Hematopoietic multipotent progenitor cell treated with erythropoietin and hydrocortisone succinate and interleukin-3 and kit ligand, for 4 days (in vitro differentiated cells): ENCODE data around the gene LMLN.
A peak's percentile ranks its signal among the peaks of the same experiment; 100 is the strongest.
"Not testable (repeated sequence)": the region's sequence is repeated elsewhere in the genome, so short reads cannot be mapped to it uniquely, and the experiment has no call there.

ENCODE experiments used
- DNase-seq: peaks from one replicate; pipeline ENCODE4 v3.0.0-alpha.2; 2015

The LMLN gene

GRCh38 chr3:198027045-198027798, 67.2 kb downstream of the LMLN start:
- DNase-seq = no peak

- no peak for DNase-seq
Observed at GRCh38 chr3:198027799-198028390, 67.9 kb downstream of the LMLN start.

- DNase-seq = no peak
Observed at GRCh38 chr3:198028718-198029117, 68.7 kb downstream of the LMLN start.

- peak; percentile 36 for DNase-seq
Observed at GRCh38 chr3:198030125-198030524, 70.1 kb downstream of the LMLN start.

- no peak for DNase-seq
Observed at GRCh38 chr3:198030726-198031125, 70.7 kb downstream of the LMLN start.

DNA sequence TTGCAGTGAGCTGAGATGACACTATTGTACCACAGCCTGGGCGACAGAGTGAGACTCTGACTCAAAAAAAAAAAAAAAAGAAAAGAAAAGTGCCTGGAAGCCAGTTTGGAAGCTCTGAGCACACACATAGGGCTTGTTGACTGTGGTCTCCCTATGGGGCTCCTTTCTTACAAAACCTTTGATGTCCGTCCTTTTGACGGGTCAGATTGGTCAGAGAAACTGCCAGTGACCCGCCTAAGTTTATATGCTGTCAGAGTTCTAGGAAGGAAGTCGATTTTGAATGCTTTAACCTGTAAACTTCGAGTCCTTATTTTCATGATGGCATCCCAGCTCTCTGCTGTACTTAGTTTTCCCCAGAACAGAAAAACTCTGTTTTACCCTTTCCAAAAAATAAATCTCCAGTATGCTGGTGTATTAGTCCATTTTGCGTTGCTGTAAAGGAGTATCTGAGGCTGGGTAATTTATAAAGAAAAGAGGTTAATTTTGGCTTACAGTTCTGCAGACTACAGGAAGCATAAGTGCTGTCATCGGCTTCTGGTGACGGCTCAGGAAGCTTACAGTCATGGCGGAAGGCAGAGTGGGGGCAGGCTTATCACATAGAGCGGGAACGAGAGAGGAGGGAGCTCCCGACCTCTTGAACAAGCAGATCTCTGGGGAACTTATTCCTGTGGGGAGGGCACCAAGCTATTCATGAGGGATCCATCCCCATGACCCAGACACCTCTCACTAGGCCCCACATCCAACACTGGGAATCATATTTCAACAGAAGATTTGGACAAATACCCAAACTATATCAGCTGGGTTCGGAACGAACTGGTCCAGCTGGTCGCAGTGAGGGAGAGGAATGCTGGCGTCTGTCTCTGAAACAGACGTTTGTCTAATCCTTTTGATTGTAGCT, 72.3 kb downstream of the LMLN start:
- peak; percentile 46 for DNase-seq

GRCh38 chr3:198043119-198043518, 83.1 kb downstream of the LMLN start:
- DNase-seq = no peak

DNA sequence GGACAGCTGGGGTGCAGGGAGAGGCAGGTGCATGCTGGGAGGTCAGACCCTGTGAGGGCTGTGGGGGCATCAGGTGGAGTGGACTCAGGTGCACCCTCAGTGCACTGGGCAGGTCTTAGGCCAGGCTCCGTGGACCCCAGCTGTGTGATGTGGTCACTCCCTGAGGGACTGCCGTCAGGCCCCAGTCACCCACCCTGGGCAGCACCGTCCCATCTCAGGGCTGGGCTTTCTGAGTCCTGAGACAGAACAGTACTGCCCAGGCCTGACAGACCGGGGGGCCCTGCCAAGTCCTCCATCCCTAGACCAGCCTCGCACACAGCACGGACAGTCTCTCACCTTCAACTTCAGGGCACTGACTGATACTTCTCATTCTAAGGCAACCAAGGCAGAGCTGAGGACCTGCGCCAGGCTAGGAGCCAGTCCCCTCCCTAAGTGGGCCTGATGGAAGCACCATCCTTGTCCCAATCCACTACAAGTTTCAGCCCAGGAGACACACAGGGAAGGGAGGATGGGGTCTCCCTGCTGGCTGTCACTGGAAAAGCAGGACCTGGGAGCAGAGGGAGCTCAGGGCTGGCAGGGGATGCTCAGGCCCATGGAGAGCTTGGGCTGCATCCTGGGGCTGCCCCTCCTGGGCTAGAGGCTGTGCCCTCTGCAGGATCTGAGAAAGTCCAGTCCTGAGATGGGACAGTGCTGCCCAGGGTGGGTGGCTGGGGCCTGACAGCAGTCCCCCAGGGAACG, 86.3 kb downstream of the LMLN start:
- DNase-seq = no peak

DNA sequence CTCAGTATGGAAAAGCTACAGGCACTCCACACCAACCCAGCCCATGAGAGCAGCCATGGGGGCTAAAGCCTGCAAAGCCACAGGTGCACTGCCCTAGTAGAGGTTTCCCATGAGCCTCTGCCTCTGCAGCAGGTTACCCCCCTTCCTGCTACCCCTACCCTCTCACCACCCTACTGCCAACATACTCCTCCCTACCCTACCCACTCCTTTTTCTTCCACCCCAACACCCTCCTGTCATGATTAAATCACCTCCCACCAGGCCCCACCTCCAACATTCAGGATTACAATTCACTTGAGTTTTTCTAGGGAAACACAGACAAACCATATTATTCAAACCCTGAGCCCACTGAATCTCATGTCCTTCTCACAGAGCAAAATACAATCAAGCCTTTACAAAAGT, 88.4 kb downstream of the LMLN start:
- DNase-seq = no peak

DNA sequence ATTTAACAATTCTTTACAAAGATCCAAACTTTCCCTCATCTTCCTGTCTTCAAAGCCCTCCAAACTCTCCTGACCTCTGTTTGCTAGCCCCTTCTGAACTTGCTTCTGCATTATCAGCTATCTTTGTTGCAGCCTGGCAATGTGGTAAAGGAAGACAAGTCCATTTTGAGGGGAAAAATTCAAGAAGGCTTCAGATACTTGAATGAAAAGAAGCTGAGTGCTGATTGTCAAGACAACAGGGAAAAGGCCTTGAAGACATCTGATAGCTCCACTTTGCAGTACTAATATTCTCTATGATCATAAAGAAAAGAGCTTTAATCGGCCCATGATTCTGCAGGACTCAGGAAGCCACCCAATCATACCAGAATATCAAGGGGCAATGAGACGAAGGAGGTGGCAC, 91.8 kb downstream of the LMLN start:
- peak; percentile 57 for DNase-seq

GRCh38 chr3:198053462-198053861, 93.4 kb downstream of the LMLN start:
- not testable (repeated sequence) for DNase-seq

DNA sequence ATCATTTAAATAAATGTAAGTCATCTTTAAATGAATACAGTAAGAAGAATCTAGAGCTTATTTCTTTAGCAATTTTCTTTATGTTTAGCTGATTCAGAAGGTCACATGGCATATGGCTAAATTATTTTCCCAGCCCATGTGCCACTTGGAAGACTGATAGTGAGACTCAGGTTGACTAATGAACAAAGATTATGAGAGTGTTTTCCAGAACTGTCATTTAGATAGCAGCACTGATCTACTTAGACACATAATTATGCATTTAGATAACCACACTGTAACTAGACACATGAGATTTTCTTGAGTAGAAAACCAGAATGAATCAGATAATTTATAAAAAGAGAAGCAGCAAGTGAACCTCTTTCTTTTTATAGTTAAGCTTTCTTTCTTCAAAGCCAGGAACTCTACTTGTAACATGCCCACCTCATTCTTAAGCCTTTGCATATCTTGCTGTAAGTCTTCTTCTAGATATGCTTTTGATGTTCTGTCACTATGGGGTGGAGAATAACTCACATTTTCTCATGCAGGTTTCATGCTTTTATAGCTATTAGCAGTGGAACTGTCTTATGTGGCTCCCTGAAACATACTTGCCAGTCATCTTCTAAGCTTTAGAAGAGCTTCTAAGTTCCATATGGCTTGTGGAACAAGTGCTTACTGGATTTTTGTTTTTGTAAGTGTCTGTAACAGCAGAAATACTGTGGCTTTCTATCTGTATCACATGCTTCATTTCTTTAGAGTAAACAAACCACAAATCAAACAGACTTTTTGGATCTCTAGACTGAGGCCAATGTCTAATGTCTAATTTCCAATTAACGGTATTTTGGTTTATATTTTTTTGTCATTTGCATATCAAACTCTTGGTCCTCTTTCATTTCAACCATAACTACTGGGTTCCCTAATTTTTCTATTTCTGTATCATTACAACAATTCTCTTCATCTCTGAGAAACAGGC, 101.4 kb downstream of the LMLN start:
- peak; percentile 13 for DNase-seq

DNA sequence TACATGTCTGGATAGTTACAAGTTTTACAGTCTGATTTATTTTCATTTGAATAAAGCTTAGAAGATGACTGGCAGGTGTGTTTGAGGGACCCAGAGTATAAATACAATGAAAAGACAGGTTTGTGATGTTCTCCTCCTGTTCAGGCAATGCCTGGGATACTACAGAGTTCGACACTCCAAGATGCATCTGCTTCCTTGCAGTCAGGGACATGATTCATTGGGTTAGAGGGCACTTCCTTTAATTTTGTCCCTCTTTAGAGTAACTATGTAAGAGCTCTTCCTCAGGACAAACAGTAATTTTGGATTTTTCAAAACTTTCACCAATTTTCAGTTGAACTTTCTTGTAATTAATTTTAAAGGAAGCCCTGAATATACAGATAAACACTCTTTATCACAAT, 102.0 kb downstream of the LMLN start:
- DNase-seq = no peak

DNA sequence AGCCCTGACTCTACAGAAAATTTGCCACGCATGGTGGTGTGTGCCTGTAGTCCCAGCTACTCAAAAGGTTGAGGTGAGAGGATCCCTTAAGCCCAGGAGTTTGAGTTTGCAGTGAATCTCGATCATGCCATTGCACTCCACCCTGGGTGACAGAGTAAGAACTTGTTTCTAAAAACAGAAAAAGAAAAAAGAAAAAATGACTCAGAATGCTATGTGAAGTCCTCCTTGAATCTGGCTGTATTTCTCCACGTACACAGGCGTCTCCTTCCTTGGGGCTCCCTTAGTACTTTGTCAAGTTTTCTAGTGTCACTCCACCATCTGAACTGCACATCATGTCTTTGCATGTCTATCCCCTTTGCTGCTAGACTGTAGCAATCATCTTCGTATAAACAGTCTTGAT, 104.4 kb downstream of the LMLN start:
- DNase-seq = no peak

DNA sequence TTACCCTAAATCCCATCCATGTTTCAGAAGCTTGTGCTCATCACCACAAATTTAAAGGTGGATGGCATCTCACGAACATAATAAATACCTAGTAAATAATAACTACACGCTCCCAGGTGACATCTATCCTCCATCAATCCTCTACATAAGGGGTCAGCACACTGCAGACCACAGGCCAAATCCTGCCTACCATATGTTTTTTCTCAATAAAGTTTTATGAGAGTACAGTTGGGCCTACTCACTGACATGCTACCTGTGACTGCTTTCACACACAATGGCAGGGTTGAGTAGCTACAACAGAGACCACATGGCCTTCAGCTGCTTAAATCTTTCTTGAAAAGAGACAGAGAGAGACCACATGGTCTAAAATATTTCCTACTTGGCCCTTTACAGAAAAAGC, 105.9 kb downstream of the LMLN start:
- DNase-seq = no peak

- no peak for DNase-seq
Observed at GRCh38 chr3:198067416-198067815, 107.4 kb downstream of the LMLN start.

- no peak for DNase-seq
Observed at GRCh38 chr3:198070871-198071270, 110.9 kb downstream of the LMLN start.

- DNase-seq = peak; percentile 61
Observed at GRCh38 chr3:198071602-198072287, 111.7 kb downstream of the LMLN start.

DNA sequence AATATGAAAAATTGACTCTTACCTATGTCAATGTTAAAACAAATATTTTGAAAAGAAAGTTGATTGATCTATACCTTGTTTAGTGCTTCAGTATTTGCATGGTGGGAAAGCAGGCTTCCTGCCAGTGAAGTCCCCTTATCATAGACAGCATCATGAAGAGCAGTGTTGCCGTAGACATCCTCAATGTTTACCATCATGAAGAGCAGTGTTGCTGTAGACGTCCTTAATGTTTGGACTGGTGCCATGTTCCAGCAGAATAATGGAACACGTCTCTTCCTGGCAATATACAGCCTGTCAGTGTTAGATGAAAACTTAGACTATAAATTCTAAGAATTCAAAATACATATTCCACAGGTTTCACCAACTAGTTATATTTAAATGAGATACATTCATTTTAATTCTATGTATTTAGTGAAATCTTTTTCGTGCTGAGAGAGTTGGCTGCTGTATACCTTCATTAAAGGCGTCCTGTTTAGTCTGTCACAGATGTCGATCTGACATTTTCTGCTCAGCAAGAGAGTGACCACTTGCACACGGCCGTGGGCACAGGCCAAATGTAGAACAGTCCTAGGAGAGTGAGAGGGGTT, 116.8 kb downstream of the LMLN start:
- DNase-seq = no peak

DNA sequence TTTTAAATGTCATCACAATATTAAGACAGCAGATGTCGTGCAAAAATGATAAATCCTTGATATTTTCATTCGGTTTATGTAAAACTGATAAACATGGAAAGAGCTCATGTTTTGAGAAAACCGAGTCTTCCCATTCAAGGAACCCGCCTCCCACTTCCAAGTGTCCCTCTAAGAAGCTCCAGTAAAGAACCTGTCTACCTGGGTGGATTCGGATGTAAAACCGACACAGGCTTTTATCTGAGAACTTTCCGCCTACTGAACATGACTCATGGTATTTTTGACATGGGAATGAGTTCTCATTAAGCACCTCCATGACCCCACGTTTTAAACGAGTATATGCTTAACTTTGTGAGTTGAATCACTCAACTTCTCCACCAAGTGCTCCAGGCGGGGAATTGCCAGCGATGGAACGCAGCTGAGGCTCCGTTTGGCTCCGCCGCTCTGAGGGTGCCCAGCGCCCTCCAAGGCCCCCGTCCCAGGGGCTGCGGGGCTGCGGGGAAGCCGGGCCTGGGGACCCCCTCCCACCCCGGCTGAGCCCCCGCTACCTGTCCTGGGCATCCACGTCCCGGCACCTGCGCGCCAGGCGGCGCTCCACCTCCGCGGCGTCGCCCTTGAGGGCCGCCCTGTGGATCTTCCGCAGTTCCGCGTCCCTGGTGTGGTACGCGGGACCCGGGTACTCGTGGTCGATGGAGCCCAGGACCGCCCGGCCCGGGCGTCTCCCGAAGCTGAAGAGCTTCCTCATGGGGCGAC, 119.9 kb downstream of the LMLN start:
- DNase-seq = peak; percentile 82
